K562 (cell line): Measurements from ENCODE around the gene RIN3. TPM values are rescaled to one million over a fixed set of nuclear protein-coding genes. Genes with fewer than 3 reads are reported as not detected.

ENCODE experiments used
- ATAC-seq: fragments of 200-7000 bp; cut with Tn5 transposase; 3 replicates; pipeline ENCODE4 v1.9.1; 2020; ENCODE audit warnings: moderate library complexity
- BruUV-seq: library from RNA; stranded (reverse); fragments of 400-500 nt; replicated peaks from 2 replicates; lab custom pipeline; 2021; lab: Mats Ljungman, UMichigan
- CTCF ChIA-PET: fragments of 300-600 bp; formaldehyde crosslinking; extraction: SDS; loops from one replicate; lab custom pipeline; 2021; ENCODE audit warnings: low intra/inter-chr PET ratio; lab: Yijun Ruan, JAX
- POLR2A ChIA-PET: fragments of 300-600, 350-650 bp; sonication (Branson Sonifier 250); formaldehyde crosslinking; extraction: SDS; loops from one replicate; lab custom pipeline; 2021; ENCODE audit warnings: antibody characterized with exemption, inconsistent platforms; lab: Yijun Ruan, JAX
- DNase-seq, 4 experiments: peaks; one replicate each; pipeline versions ENCODE4 v3.0.0 to v3.0.0-alpha.2; 2011 to 2018; ENCODE audit warnings: low spot score in 3 of 4, mixed read lengths in 3 of 4; ENCODE audit errors: extremely low read depth in 1 of 4
- FAIRE-seq: peaks from 2 replicates; lab custom pipeline; 2011; peaks lifted over from hg19 to GRCh38; lab: Jason Lieb, UNC
- H2AFZ ChIP-seq: 2 replicates; pipeline ENCODE4 v1.6.0; 2011; ENCODE audit warnings: low read depth, low read length, control low read depth, inconsistent platforms
- H3K27ac ChIP-seq: fragments of 200-600 bp; 3 replicates; pipeline ENCODE4 v1.8.0; 2011; ENCODE audit warnings: low read depth, mild to moderate bottlenecking, control low read depth, inconsistent platforms, low read length, moderate library complexity, mixed read lengths; ENCODE audit errors: extremely low read depth
- H3K27me3 ChIP-seq, 2 experiments: fragments of 300-600 bp in 1 of 2; 2 replicates in 1 of 2; 3 replicates in 1 of 2; pipeline versions ENCODE4 v1.6.0 to v1.8.0; 2011; ENCODE audit warnings: inconsistent platforms in 2 of 2, low read length in 2 of 2, mild to moderate bottlenecking in 1 of 2, mixed read lengths in 1 of 2, moderate library complexity in 1 of 2; ENCODE audit not compliant: control insufficient read depth in 2 of 2, insufficient read depth in 2 of 2
- H3K36me3 ChIP-seq: fragments of 300-600 bp; 3 replicates; pipeline ENCODE4 v1.8.0; 2011; ENCODE audit warnings: mild to moderate bottlenecking, low read length, inconsistent platforms; ENCODE audit not compliant: control insufficient read depth, insufficient read depth
- H3K4me1 ChIP-seq, 2 experiments: fragments of 200-600 bp in 1 of 2; replicated peaks in 1 of 2; 2 replicates in 1 of 2; 3 replicates in 1 of 2; pipeline versions ENCODE4 v1.5.1 to v1.8.0; 2011; ENCODE audit warnings: inconsistent platforms in 2 of 2, low read length in 2 of 2, mild to moderate bottlenecking in 1 of 2, mixed read lengths in 1 of 2, moderate library complexity in 1 of 2; ENCODE audit not compliant: control insufficient read depth in 2 of 2, insufficient read depth in 2 of 2
- H3K4me2 ChIP-seq: 2 replicates; pipeline ENCODE4 v1.6.1; 2011; ENCODE audit warnings: low read length, control low read depth, inconsistent platforms, mixed read lengths; ENCODE audit not compliant: insufficient read depth
- H3K4me3 ChIP-seq: fragments of 200-600 bp; sonication (generic), shearing (Covaris generic); 2 replicates; pipeline ENCODE4 v1.5.1; 2016; ENCODE audit warnings: control low read depth, inconsistent platforms
- H3K79me2 ChIP-seq: fragments of 200-600 bp; 3 replicates; pipeline ENCODE4 v1.8.0; 2011; ENCODE audit warnings: low read length, inconsistent platforms; ENCODE audit not compliant: control insufficient read depth, insufficient read depth
- H3K9ac ChIP-seq, 2 experiments: 2 replicates each; pipeline versions ENCODE4 v1.6.0 to v1.6.1; 2011; ENCODE audit warnings: low read depth in 2 of 2, low read length in 2 of 2, control low read depth in 1 of 2, inconsistent platforms in 1 of 2, mild to moderate bottlenecking in 1 of 2, mixed read lengths in 1 of 2; ENCODE audit not compliant: insufficient read depth in 1 of 2
- H3K9me1 ChIP-seq: one replicate; pipeline ENCODE4 v1.6.0; 2011; ENCODE audit warnings: inconsistent platforms, mild to moderate bottlenecking, low read length, moderate library complexity; ENCODE audit not compliant: control insufficient read depth, insufficient read depth
- H3K9me3 ChIP-seq: replicated peaks from 2 replicates; pipeline ENCODE4 v1.5.1; 2011; ENCODE audit warnings: low read depth, low read length, inconsistent platforms; ENCODE audit not compliant: control insufficient read depth, insufficient read depth
- H4K20me1 ChIP-seq: replicated peaks from 2 replicates; pipeline ENCODE4 v1.6.1; 2011; ENCODE audit warnings: low read length, inconsistent platforms, mixed read lengths; ENCODE audit not compliant: control insufficient read depth, insufficient read depth
- BDP1 ChIP-seq: IDR thresholded peaks from 3 replicates; pipeline ENCODE4 v1.6.1; 2011; ENCODE audit not compliant: insufficient read length, insufficient read depth
- CBX2 ChIP-seq: fragments of 200-600 bp; sonication (generic); IDR thresholded peaks from one replicate; pipeline ENCODE4 v1.6.1; 2012; ENCODE audit warnings: mild to moderate bottlenecking, low read length, inconsistent platforms; ENCODE audit not compliant: insufficient read depth, poor library complexity, severe bottlenecking
- HDAC3 ChIP-seq: fragments of 450-650 bp; IDR thresholded peaks from 2 replicates; pipeline ENCODE4 v1.6.1; 2018; ENCODE audit warnings: borderline replicate concordance, mild to moderate bottlenecking, moderate library complexity; ENCODE audit not compliant: partially characterized antibody
- HSF4 ChIP-seq: fragments of 250-450 bp; sonication (Bioruptor Pico); IDR thresholded peaks from 2 replicates; pipeline ENCODE4 v2.1.2; 2022; ENCODE audit warnings: mild to moderate bottlenecking, moderate library complexity, borderline replicate concordance
- MBD2 ChIP-seq: sonication (generic); IDR thresholded peaks from 2 replicates; pipeline ENCODE4 v1.6.1; 2016; ENCODE audit warnings: low read depth, borderline replicate concordance
- MCM5 ChIP-seq: fragments of 450-650 bp; IDR thresholded peaks from 2 replicates; pipeline ENCODE4 v1.6.1; 2016; ENCODE audit warnings: low read depth
- MIER1 ChIP-seq: fragments of 450-650 bp; IDR thresholded peaks from 2 replicates; pipeline ENCODE4 v1.6.1; 2016; ENCODE audit warnings: antibody characterized with exemption, mild to moderate bottlenecking, low read depth
- POLR2B ChIP-seq: fragments of 450-650 bp; IDR thresholded peaks from 2 replicates; pipeline ENCODE4 v1.6.1; 2018; ENCODE audit warnings: low read depth; ENCODE audit not compliant: partially characterized antibody
- SIRT6 ChIP-seq: IDR thresholded peaks from one replicate; pipeline ENCODE4 v1.6.1; 2012; ENCODE audit warnings: low read depth, mild to moderate bottlenecking, control low read depth, inconsistent platforms, low read length, moderate library complexity
- TFAM ChIP-seq: fragments of 250-450 bp; sonication (Bioruptor Pico); conservative IDR thresholded peaks from 2 replicates; pipeline ENCODE4 v1.5.0; 2021; ENCODE audit warnings: mild to moderate bottlenecking, moderate library complexity
- ZNF134 ChIP-seq: fragments of 250-450 bp; sonication (Bioruptor Pico); conservative IDR thresholded peaks from 2 replicates; pipeline ENCODE4 v1.4.0; 2020
- ZNF175 ChIP-seq: fragments of 200-800 bp; sonication (Bioruptor generic); IDR thresholded peaks from 2 replicates; pipeline ENCODE4 v1.6.1; 2016; ENCODE audit warnings: low read depth, mild to moderate bottlenecking, missing genetic modification characterization, missing compliant biosample characterization
- ZNF551 ChIP-seq: fragments of 250-450 bp; sonication (Bioruptor Pico); IDR thresholded peaks from 2 replicates; pipeline ENCODE4 v1.5.0; 2021; ENCODE audit warnings: mild to moderate bottlenecking, moderate library complexity
- WGBS: fragments of 100-300 bp; shearing (Covaris generic); methylation state at CpG from one replicate; pipeline ENCODE4 v1.1.6; 2016; ENCODE audit warnings: low coverage, mixed read lengths; ENCODE audit not compliant: insufficient coverage; ENCODE audit errors: missing lambda C conversion rate; 5-methylcytosine and 5-hydroxymethylcytosine counted together
- in situ Hi-C: fragments of 300-500 bp; cut with MboI; formaldehyde crosslinking; loops from 4 replicates; pipeline ENCODE4 v1.15.0; 2018; ENCODE audit warnings: inconsistent platforms, mixed read lengths
- intact Hi-C: fragments of 100-400 bp; cut with micrococcal nuclease; formaldehyde crosslinking; loops from 2 replicates; pipeline ENCODE4 v1.14.2; 2022
- polyA plus RNA-seq, 8 experiments: library from polyadenylated mRNA; depleted of rRNA in 4 of 8; stranded (reverse) in 5 of 8; unstranded in 3 of 8; fragments of >200 nt; fragmentation: Nextera tagmentation in 2 of 8; fragmentation: Illumina TruSeq in 1 of 8; extraction: Ambion mirVana in 2 of 8; extraction: Trizol in 1 of 8; gene quantifications; 2 replicates each; pipeline versions ENCODE4 v1.2.1 to v1.2.3, GENCODE V29; 2011 to 2014; ENCODE audit warnings: inconsistent platforms in 1 of 8, missing spikeins in 1 of 8
- total RNA-seq, 7 experiments: library from RNA; depleted of rRNA in 6 of 7; stranded (reverse); fragments of >200 nt in 6 of 7; fragmentation: Illumina TruSeq in 2 of 7; extraction: Trizol in 2 of 7; gene quantifications; 2 replicates each; pipeline versions ENCODE4 v1.2.1 to v1.2.3, GENCODE V29; 2011 to 2021; ENCODE audit warnings: low replicate concordance in 1 of 7
- TF ChIP-seq, protein P1 (sequence below): sonication (generic); formaldehyde crosslinking; IDR thresholded peaks from 2 replicates; pipeline ENCODE4 v1.5.0; 2020; ENCODE audit warnings: missing genetic modification reagents
- TF ChIP-seq, protein P2 (sequence below): fragments of 450-650 bp; formaldehyde crosslinking; IDR thresholded peaks from 2 replicates; pipeline ENCODE4 v1.4.0; 2022; ENCODE audit warnings: missing genetic modification characterization
- TF ChIP-seq, protein P3 (sequence below): sonication (generic); formaldehyde crosslinking; IDR thresholded peaks from 2 replicates; pipeline ENCODE4 v1.8.0; 2023; ENCODE audit warnings: mild to moderate bottlenecking, missing genetic modification reagents

Gene RIN3
- total and polyA plus RNA-seq, 9 of the 15 experiments (the other 6 are each of a cell fraction or from before 2014, with no cell fraction given) = 0.01 to 0.49 (median 0.08) TPM; not detected in 5

DNA sequence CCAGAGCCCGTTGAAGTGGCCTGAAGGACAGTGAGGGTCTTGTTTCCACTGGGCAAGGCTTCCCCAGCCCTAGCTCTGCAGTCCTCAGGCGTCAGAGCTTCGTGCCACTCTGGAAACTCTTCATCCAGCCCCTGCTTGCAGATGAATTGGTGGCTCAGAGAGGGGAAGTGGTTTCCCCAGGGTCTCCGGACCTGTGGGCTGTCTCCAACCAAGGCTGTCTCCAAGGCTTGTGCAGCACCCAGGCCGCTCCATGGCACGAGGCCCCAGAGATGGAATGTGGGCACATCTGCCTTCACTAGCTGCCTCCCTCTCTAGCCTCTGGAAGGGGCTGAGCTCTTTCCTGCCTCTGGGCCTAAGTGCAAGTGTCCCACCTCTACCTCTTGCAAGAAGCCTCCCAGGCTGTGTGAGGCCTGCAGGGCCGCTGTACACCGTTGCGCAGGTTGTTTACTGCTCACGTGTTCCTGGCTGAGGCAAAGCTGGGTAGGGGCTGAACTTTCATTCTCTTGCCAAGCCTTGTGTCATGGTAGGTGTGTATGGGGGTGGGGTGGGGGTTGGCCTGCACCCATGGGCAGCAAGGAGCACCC is 11.1 kb downstream of the RIN3 start:
- Histone ChIP-seq H3K4me3 (no peak overlapping the region), H2AFZ (no peak overlapping the region), H3K36me3 (no peaks in the 10 kb centered on the region)
- TF ChIP-seq ZNF551 (CRISPR knock-in tag) = no peak
- no peak for TF ChIP-seq TFAM
- no peak for TF ChIP-seq POLR2B
- TF ChIP-seq BDP1 = no peak
- no peak for TF ChIP-seq SIRT6
- TF ChIP-seq, protein P1, sequence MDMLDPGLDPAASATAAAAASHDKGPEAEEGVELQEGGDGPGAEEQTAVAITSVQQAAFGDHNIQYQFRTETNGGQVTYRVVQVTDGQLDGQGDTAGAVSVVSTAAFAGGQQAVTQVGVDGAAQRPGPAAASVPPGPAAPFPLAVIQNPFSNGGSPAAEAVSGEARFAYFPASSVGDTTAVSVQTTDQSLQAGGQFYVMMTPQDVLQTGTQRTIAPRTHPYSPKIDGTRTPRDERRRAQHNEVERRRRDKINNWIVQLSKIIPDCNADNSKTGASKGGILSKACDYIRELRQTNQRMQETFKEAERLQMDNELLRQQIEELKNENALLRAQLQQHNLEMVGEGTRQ (CRISPR knock-in tag) = no peak
- TF ChIP-seq MCM5 = no peak
- TF ChIP-seq, protein P2, sequence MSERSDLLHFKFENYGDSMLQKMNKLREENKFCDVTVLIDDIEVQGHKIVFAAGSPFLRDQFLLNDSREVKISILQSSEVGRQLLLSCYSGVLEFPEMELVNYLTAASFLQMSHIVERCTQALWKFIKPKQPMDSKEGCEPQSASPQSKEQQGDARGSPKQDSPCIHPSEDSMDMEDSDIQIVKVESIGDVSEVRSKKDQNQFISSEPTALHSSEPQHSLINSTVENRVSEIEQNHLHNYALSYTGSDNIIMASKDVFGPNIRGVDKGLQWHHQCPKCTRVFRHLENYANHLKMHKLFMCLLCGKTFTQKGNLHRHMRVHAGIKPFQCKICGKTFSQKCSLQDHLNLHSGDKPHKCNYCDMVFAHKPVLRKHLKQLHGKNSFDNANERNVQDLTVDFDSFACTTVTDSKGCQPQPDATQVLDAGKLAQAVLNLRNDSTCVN = no peak
- no peak for TF ChIP-seq CBX2
- no peak for TF ChIP-seq ZNF134
- TF ChIP-seq MBD2 = no peak
- no peak for TF ChIP-seq HSF4
- no peak for TF ChIP-seq MIER1
- TF ChIP-seq HDAC3 = no peak
- TF ChIP-seq, protein P3, sequence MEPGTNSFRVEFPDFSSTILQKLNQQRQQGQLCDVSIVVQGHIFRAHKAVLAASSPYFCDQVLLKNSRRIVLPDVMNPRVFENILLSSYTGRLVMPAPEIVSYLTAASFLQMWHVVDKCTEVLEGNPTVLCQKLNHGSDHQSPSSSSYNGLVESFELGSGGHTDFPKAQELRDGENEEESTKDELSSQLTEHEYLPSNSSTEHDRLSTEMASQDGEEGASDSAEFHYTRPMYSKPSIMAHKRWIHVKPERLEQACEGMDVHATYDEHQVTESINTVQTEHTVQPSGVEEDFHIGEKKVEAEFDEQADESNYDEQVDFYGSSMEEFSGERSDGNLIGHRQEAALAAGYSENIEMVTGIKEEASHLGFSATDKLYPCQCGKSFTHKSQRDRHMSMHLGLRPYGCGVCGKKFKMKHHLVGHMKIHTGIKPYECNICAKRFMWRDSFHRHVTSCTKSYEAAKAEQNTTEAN = no peak
- TF ChIP-seq ZNF175 = no peak
- TF ChIP-seq, all 486 proteins: peak for 0
- Histone ChIP-seq H3K9me1 (no peaks in the 10 kb centered on the region), H3K4me1 (no peaks in the 10 kb centered on the region), H3K9me3 (no peaks in the 10 kb centered on the region), H4K20me1 (no peaks in the 10 kb centered on the region), H3K9ac (no peak overlapping the region), H3K27me3 (peaks cover 0 to 24% of the 10 kb centered on the region in 2 experiments; a peak in 2 of 5 replicates), H3K27ac (no peak overlapping the region), H3K4me2 (no peak overlapping the region), H3K79me2 (no peaks in the 10 kb centered on the region)
- no peak for DNase-seq
- FAIRE-seq = no peak
- no peak for ATAC-seq
- WGBS = 1% methylated on average over 10 of the region's 10 CpGs
- ChIA-PET POLR2A (no interaction called here), CTCF (no interaction called here)
- in situ Hi-C loops = no loop called here
- intact Hi-C loops = no loop called here
- BruUV-seq = no TSS peak
